ENCODE data around the gene DDX23. TPM values are rescaled to one million over a fixed set of nuclear protein-coding genes. Genes with fewer than 3 reads are reported as not detected.

Gene DDX23
- total RNA-seq, 1 experiment from 2014 or later, result 130 TPM

DNA sequence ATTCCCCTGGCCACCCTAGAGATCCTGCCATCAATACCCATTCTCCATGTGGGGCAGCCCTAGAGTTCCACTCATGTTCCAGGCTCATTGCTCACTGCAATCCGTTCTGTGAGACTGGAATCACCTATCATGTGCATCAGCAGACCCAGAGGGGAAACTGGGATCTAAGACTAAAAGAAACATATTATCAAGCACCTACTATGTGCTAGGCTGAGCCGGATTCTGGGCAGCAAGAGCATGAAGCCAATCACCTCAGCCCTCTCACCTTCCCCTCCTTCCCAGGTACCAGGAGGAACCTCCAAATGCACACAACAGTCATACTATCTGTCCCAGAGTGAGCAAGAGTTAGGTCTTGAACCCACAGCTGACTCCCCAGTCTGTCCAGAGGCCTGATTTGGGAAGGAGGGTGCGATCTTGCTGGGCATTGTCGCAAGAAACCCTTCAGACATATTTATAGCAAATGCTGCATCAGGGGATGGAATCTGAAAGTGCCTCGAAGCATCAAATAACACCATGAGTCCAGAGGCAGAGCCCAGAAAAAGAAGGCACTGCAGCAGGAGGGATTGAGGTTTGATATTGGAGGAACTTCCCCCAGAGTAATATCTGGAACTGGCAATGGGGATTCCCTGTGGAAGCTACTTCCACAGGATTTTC, 40.4 kb downstream of the DDX23 start:
- no peaks in the 10 kb centered on the region for H3K36me3 ChIP-seq (ENCODE audit: control insufficient read depth, insufficient read depth, low read length)
- no TSS peak for BruUV-seq (replicated peaks)
- no peak overlapping the region for H3K4me3 ChIP-seq (ENCODE audit: low read depth in 2 of 2, low read length in 2 of 2)
- TF ChIP-seq, protein P1, sequence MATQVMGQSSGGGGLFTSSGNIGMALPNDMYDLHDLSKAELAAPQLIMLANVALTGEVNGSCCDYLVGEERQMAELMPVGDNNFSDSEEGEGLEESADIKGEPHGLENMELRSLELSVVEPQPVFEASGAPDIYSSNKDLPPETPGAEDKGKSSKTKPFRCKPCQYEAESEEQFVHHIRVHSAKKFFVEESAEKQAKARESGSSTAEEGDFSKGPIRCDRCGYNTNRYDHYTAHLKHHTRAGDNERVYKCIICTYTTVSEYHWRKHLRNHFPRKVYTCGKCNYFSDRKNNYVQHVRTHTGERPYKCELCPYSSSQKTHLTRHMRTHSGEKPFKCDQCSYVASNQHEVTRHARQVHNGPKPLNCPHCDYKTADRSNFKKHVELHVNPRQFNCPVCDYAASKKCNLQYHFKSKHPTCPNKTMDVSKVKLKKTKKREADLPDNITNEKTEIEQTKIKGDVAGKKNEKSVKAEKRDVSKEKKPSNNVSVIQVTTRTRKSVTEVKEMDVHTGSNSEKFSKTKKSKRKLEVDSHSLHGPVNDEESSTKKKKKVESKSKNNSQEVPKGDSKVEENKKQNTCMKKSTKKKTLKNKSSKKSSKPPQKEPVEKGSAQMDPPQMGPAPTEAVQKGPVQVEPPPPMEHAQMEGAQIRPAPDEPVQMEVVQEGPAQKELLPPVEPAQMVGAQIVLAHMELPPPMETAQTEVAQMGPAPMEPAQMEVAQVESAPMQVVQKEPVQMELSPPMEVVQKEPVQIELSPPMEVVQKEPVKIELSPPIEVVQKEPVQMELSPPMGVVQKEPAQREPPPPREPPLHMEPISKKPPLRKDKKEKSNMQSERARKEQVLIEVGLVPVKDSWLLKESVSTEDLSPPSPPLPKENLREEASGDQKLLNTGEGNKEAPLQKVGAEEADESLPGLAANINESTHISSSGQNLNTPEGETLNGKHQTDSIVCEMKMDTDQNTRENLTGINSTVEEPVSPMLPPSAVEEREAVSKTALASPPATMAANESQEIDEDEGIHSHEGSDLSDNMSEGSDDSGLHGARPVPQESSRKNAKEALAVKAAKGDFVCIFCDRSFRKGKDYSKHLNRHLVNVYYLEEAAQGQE (IDR thresholded peaks at IDR 0.05; ENCODE audit: insufficient read depth in 1 of 2, low read depth in 2 of 2, low read length in 1 of 2), result no peak
- TF ChIP-seq, protein P2, sequence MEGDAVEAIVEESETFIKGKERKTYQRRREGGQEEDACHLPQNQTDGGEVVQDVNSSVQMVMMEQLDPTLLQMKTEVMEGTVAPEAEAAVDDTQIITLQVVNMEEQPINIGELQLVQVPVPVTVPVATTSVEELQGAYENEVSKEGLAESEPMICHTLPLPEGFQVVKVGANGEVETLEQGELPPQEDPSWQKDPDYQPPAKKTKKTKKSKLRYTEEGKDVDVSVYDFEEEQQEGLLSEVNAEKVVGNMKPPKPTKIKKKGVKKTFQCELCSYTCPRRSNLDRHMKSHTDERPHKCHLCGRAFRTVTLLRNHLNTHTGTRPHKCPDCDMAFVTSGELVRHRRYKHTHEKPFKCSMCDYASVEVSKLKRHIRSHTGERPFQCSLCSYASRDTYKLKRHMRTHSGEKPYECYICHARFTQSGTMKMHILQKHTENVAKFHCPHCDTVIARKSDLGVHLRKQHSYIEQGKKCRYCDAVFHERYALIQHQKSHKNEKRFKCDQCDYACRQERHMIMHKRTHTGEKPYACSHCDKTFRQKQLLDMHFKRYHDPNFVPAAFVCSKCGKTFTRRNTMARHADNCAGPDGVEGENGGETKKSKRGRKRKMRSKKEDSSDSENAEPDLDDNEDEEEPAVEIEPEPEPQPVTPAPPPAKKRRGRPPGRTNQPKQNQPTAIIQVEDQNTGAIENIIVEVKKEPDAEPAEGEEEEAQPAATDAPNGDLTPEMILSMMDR (IDR thresholded peaks at IDR 0.05), result no peak
- TF ChIP-seq SIN3A (IDR thresholded peaks at IDR 0.05; ENCODE audit: borderline replicate concordance, insufficient read depth, low read depth, low read length) (no peak), POLR2AphosphoS5 (IDR thresholded peaks at IDR 0.05; ENCODE audit: low read depth, low read length) (no peak), TCF7L2 (IDR thresholded peaks at IDR 0.05; ENCODE audit: low read depth, low read length) (no peak)
- no peak for DNase-seq (ENCODE audit: low read depth, low spot score)
- POLR2A ChIA-PET, result no interaction called here
- no peak for ATAC-seq
- CTCF ChIA-PET, result interaction anchor here (0.5 to 1.2 kb wide), 4 partner anchors 20 to 58 kb away, joined by 3 to 10 read pairs (median 5); no protein-coding TSS in a partner anchor
- in situ Hi-C loops (cut with HindIII; ENCODE audit: low pct_unique_long_range_greater_than_20kb, low sequenced_read_pairs), result no loop called here
- no peak overlapping the region; the same call in 1 of the 2 replicates for H3K27ac ChIP-seq (ENCODE audit: low read length)
- peaks cover 17% of the 10 kb centered on the region for H3K4me1 ChIP-seq (ENCODE audit: control insufficient read depth, insufficient read depth, low read length)
- no peaks in the 10 kb centered on the region for H3K9me3 ChIP-seq (ENCODE audit: control insufficient read depth, insufficient read depth, low read depth, low read length)
- intact Hi-C loops (cut with micrococcal nuclease; ENCODE audit: unreplicated experiment), result no loop called here
- no peaks in the 10 kb centered on the region for H3K27me3 ChIP-seq (ENCODE audit: control insufficient read depth, insufficient read depth, low read length)

DNA sequence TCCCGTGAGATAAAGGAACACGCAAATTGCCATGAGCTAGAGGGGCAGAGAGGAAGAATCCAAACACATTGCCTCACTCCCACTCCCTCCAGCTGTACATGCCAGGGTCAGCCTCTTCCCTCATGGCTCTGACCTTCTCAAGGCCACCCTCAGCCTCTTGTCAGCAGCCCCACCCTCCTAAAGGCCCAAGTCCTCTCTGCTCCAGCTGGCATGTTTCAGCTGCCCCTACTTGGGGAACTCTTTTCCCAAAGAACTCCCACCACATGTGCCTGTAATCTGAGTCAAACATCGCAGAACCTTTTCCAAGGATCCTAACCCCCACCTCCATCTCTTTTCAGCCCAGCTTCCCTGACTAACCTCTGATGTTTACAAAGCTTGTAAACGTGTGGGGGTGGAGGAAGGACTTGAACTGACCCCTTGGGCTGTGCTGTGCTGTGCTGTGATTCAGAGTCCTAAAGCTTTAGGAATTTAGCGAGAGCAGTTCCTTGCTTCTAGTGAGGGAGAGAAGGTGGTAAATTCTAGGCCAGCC, 41.0 kb downstream of the DDX23 start:
- H3K36me3 ChIP-seq (ENCODE audit: control insufficient read depth, insufficient read depth, low read length), result no peaks in the 10 kb centered on the region
- in situ Hi-C loops (cut with HindIII; ENCODE audit: low pct_unique_long_range_greater_than_20kb, low sequenced_read_pairs), result no loop called here
- TF ChIP-seq, protein P1 (IDR thresholded peaks at IDR 0.05; ENCODE audit: insufficient read depth in 1 of 2, low read depth in 2 of 2, low read length in 1 of 2), result no peak
- TF ChIP-seq, protein P2 (IDR thresholded peaks at IDR 0.05), result no peak
- H3K4me3 ChIP-seq (ENCODE audit: low read depth in 2 of 2, low read length in 2 of 2), result no peak overlapping the region
- POLR2A ChIA-PET, result no interaction called here
- H3K27me3 ChIP-seq (ENCODE audit: control insufficient read depth, insufficient read depth, low read length), result no peaks in the 10 kb centered on the region
- DNase-seq (ENCODE audit: low read depth, low spot score), result no peak
- H3K27ac ChIP-seq (ENCODE audit: low read length), result no peak overlapping the region; the same call in 1 of the 2 replicates
- no peak for ATAC-seq
- intact Hi-C loops (cut with micrococcal nuclease; ENCODE audit: unreplicated experiment), result no loop called here
- peaks cover 14% of the 10 kb centered on the region for H3K4me1 ChIP-seq (ENCODE audit: control insufficient read depth, insufficient read depth, low read length)
- CTCF ChIA-PET, result interaction anchor here (0.5 kb wide), 1 partner anchor 58 kb away, joined by 10 read pairs; no protein-coding TSS in a partner anchor
- no TSS peak for BruUV-seq (replicated peaks)
- no peaks in the 10 kb centered on the region for H3K9me3 ChIP-seq (ENCODE audit: control insufficient read depth, insufficient read depth, low read depth, low read length)
